ENCODE results near the gene GPHN. TPM values are rescaled to one million over a fixed set of nuclear protein-coding genes. Genes with fewer than 3 reads are reported as not detected.

GPHN gene
- total RNA-seq, 1 donor from 2014 or later = 33.4 TPM

DNA sequence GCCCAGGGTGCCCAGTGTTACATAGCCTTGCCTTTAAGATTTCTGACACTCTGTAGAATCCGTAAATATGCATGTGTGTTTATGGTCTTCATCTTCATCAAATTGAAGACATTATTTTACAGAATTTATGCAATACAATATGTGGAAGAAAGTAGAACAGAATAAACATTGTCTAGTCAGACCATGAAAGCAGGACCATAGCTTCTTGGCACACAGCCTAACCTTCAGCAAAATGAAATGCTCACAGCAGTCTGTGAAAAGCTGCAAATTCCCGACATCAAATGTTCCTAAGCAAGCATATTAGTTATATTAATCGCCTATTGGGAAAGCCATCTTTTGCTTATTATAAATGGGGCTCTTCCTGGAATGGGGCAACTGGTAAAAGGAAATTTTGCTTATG lies 570.0 kb downstream of the GPHN start:
- intact Hi-C loops (cut with micrococcal nuclease) = no loop called here
- TF ChIP-seq, protein P1, sequence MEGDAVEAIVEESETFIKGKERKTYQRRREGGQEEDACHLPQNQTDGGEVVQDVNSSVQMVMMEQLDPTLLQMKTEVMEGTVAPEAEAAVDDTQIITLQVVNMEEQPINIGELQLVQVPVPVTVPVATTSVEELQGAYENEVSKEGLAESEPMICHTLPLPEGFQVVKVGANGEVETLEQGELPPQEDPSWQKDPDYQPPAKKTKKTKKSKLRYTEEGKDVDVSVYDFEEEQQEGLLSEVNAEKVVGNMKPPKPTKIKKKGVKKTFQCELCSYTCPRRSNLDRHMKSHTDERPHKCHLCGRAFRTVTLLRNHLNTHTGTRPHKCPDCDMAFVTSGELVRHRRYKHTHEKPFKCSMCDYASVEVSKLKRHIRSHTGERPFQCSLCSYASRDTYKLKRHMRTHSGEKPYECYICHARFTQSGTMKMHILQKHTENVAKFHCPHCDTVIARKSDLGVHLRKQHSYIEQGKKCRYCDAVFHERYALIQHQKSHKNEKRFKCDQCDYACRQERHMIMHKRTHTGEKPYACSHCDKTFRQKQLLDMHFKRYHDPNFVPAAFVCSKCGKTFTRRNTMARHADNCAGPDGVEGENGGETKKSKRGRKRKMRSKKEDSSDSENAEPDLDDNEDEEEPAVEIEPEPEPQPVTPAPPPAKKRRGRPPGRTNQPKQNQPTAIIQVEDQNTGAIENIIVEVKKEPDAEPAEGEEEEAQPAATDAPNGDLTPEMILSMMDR (IDR thresholded peaks at IDR 0.05; ENCODE audit: borderline replicate concordance) = no peak
- no peak overlapping the region for H3K4me3 ChIP-seq
- no peaks in the 10 kb centered on the region for H3K4me1 ChIP-seq
- peaks cover 20% of the 10 kb centered on the region for H3K9me3 ChIP-seq (replicated peaks)
- no peak for DNase-seq
- no peaks in the 10 kb centered on the region for H3K36me3 ChIP-seq
- H3K27ac ChIP-seq (replicated peaks) = no peak overlapping the region
- no peaks in the 10 kb centered on the region for H3K27me3 ChIP-seq (ENCODE audit: low read depth)

DNA sequence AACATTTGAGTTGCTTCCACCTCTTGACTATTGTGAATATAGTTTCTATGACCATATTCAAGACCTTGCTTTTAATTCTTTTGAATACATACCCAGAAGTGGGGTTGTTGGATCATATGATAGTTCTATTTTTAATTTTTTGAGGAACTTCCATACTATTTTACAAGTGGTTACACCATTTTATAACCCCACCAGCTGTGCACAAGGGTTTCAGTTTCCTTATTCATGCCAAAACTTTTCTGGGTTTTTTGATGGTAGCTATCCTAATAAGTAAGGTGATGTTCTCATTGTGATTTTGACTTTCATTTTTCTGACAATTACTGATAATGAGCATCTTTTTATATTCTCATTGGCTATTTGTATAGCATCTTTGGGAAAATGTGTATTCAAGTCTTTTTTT lies 571.9 kb downstream of the GPHN start:
- Histone ChIP-seq H3K4me1 (no peaks in the 10 kb centered on the region), H3K27ac (replicated peaks) (no peak overlapping the region), H3K9me3 (replicated peaks) (peaks cover 20% of the 10 kb centered on the region), H3K27me3 (ENCODE audit: low read depth) (no peaks in the 10 kb centered on the region), H3K36me3 (no peaks in the 10 kb centered on the region), H3K4me3 (no peak overlapping the region)
- TF ChIP-seq, protein P1 (IDR thresholded peaks at IDR 0.05; ENCODE audit: borderline replicate concordance) = no peak
- intact Hi-C loops (cut with micrococcal nuclease) = no loop called here
- no peak for DNase-seq

- H3K36me3 ChIP-seq = peaks cover 44% of the 10 kb centered on the region
- H3K4me3 ChIP-seq = no peak overlapping the region
- TF ChIP-seq, protein P1 (IDR thresholded peaks at IDR 0.05; ENCODE audit: borderline replicate concordance) = no peak
- H3K9me3 ChIP-seq (replicated peaks) = peaks cover 33% of the 10 kb centered on the region
- H3K27ac ChIP-seq (replicated peaks) = no peak overlapping the region
- no peaks in the 10 kb centered on the region for H3K4me1 ChIP-seq
- DNase-seq = no peak
- intact Hi-C loops (cut with micrococcal nuclease) = no loop called here
- H3K27me3 ChIP-seq (ENCODE audit: low read depth) = no peaks in the 10 kb centered on the region
These were observed 600.3 kb downstream of the GPHN start for GRCh38 chr14:67108230-67108629.

- H3K4me1 ChIP-seq = no peaks in the 10 kb centered on the region
- H3K9me3 ChIP-seq (replicated peaks) = peaks cover 5% of the 10 kb centered on the region
- no peaks in the 10 kb centered on the region for H3K27me3 ChIP-seq (ENCODE audit: low read depth)
- H3K36me3 ChIP-seq = peaks cover 23% of the 10 kb centered on the region
- no peak overlapping the region for H3K27ac ChIP-seq (replicated peaks)
- intact Hi-C loops (cut with micrococcal nuclease) = no loop called here
- TF ChIP-seq, protein P1 (IDR thresholded peaks at IDR 0.05; ENCODE audit: borderline replicate concordance) = no peak
- H3K4me3 ChIP-seq = no peak overlapping the region
- no peak for DNase-seq
These were observed 603.1 kb downstream of the GPHN start for GRCh38 chr14:67111022-67111421.

- Histone ChIP-seq H3K36me3 (peaks cover 20% of the 10 kb centered on the region), H3K27me3 (ENCODE audit: low read depth) (no peaks in the 10 kb centered on the region), H3K4me1 (no peaks in the 10 kb centered on the region), H3K4me3 (no peak overlapping the region), H3K27ac (replicated peaks) (no peak overlapping the region), H3K9me3 (replicated peaks) (no peaks in the 10 kb centered on the region)
- no peak for DNase-seq
- intact Hi-C loops (cut with micrococcal nuclease) = no loop called here
- TF ChIP-seq, protein P1 (IDR thresholded peaks at IDR 0.05; ENCODE audit: borderline replicate concordance) = no peak
These were observed 604.4 kb downstream of the GPHN start for GRCh38 chr14:67112344-67112743.

DNA sequence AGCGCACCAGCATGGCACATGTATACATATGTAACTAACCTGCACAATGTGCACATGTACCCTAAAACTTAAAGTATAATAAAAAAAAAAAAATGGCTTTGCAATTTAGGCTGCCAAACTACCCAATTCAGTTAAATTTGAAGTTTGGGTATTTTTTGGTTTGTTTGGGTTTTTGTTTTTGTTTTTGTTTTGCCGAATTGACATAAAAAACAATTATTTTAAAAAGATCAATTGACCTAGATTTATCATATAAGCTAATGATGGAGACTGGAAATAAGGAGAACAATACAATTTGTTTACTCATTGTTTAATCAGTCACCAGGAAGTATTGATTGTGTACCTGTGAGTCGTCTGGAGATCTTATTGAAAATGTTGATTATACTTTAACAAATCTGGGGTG lies 619.2 kb downstream of the GPHN start:
- intact Hi-C loops (cut with micrococcal nuclease) = no loop called here
- Histone ChIP-seq H3K36me3 (peaks cover 59% of the 10 kb centered on the region), H3K27me3 (ENCODE audit: low read depth) (no peaks in the 10 kb centered on the region), H3K9me3 (replicated peaks) (no peaks in the 10 kb centered on the region), H3K4me1 (no peaks in the 10 kb centered on the region), H3K27ac (replicated peaks) (no peak overlapping the region), H3K4me3 (no peak overlapping the region)
- DNase-seq = no peak
- TF ChIP-seq, protein P1 (IDR thresholded peaks at IDR 0.05; ENCODE audit: borderline replicate concordance) = no peak

Measured in left ventricle myocardium inferior (tissue), 1 donor.